HepG2 (cell line): Measurements from ENCODE around the gene SLC6A6. TPM values are rescaled to one million over a fixed set of nuclear protein-coding genes. Genes with fewer than 3 reads are reported as not detected.
A peak's percentile ranks its signal among the peaks of the same experiment; 100 is the strongest.

ENCODE experiments used
- ARNTL ChIP-seq: sonication (generic); formaldehyde crosslinking; IDR thresholded peaks from 2 replicates; pipeline ENCODE4 v1.4.0; 2020; ENCODE audit warnings: mild to moderate bottlenecking, missing genetic modification reagents
- ATF1 ChIP-seq: IDR thresholded peaks from 2 replicates; pipeline ENCODE4 v1.6.1; 2016; ENCODE audit warnings: mild to moderate bottlenecking, control low read depth
- BCL3 ChIP-seq: sonication (generic); formaldehyde crosslinking; IDR thresholded peaks from 2 replicates; pipeline ENCODE4 v1.5.1; 2020; ENCODE audit warnings: mild to moderate bottlenecking, missing genetic modification reagents, moderate library complexity
- CEBPG ChIP-seq: IDR thresholded peaks from 2 replicates; pipeline ENCODE4 v1.6.1; 2016
- FOXP4 ChIP-seq: sonication (generic); formaldehyde crosslinking; IDR thresholded peaks from 2 replicates; pipeline ENCODE4 v1.4.0; 2020; ENCODE audit warnings: missing genetic modification reagents
- HDAC1 ChIP-seq: sonication (generic); formaldehyde crosslinking; IDR thresholded peaks from 2 replicates; pipeline ENCODE4 v1.5.1; 2020; ENCODE audit warnings: mild to moderate bottlenecking, missing genetic modification reagents
- KLF6 ChIP-seq: IDR thresholded peaks from 2 replicates; pipeline ENCODE4 v1.8.0; 2016; ENCODE audit warnings: missing biosample characterization, missing genetic modification reagents
- MAFG ChIP-seq: sonication (generic); formaldehyde crosslinking; IDR thresholded peaks from 2 replicates; pipeline ENCODE4 v1.5.1; 2020; ENCODE audit warnings: mild to moderate bottlenecking, missing genetic modification reagents
- MAZ ChIP-seq, 2 experiments: sonication (generic) in 1 of 2; formaldehyde crosslinking in 1 of 2; IDR thresholded peaks; 2 replicates each; pipeline versions ENCODE4 v1.5.0 to v1.6.1; 2012 to 2020; ENCODE audit warnings: low read depth in 2 of 2, mild to moderate bottlenecking in 2 of 2, borderline replicate concordance in 1 of 2, improper control_type of control experiment in 1 of 2, low read length in 1 of 2, missing genetic modification reagents in 1 of 2, moderate library complexity in 1 of 2
- NBN ChIP-seq: fragments of 450-650 bp; conservative IDR thresholded peaks from 2 replicates; pipeline ENCODE4 v1.6.1; 2017
- NFKBIZ ChIP-seq: IDR thresholded peaks from 2 replicates; pipeline ENCODE4 v1.6.1; 2018; ENCODE audit warnings: missing genetic modification reagents, missing compliant biosample characterization
- NR2F2 ChIP-seq: IDR thresholded peaks from 2 replicates; pipeline ENCODE4 v1.6.1; 2012; ENCODE audit warnings: low read depth, inconsistent platforms, borderline replicate concordance
- RBFOX2 ChIP-seq: fragments of 200-400 bp; formaldehyde crosslinking; IDR thresholded peaks from 2 replicates; pipeline ENCODE4 v1.6.1; 2017; ENCODE audit warnings: low read depth, mild to moderate bottlenecking, low read length
- SMARCC2 ChIP-seq: fragments of 450-650 bp; IDR thresholded peaks from 2 replicates; pipeline ENCODE4 v1.6.1; 2017; ENCODE audit warnings: antibody characterized with exemption, mild to moderate bottlenecking
- SMC3 ChIP-seq: IDR thresholded peaks from 2 replicates; pipeline ENCODE4 v1.6.1; 2011; ENCODE audit warnings: low read length, improper control_type of control experiment
- SP140L ChIP-seq: sonication (generic); formaldehyde crosslinking; IDR thresholded peaks from 2 replicates; pipeline ENCODE4 v1.4.0; 2020; ENCODE audit warnings: missing genetic modification reagents, borderline replicate concordance
- TCF7 ChIP-seq: sonication (generic); IDR thresholded peaks from 2 replicates; pipeline ENCODE4 v1.6.1; 2016; ENCODE audit warnings: antibody characterized with exemption, low read depth
- UBTF ChIP-seq: sonication (generic); formaldehyde crosslinking; IDR thresholded peaks from 2 replicates; pipeline ENCODE4 v1.4.0; 2020; ENCODE audit warnings: mild to moderate bottlenecking, missing genetic modification reagents
- ZNF12 ChIP-seq: sonication (generic); formaldehyde crosslinking; IDR thresholded peaks from 2 replicates; pipeline ENCODE4 v1.5.0; 2020; ENCODE audit warnings: missing genetic modification reagents
- ZNF205 ChIP-seq: IDR thresholded peaks from 2 replicates; pipeline ENCODE4 v1.6.1; 2018; ENCODE audit warnings: missing biosample characterization, missing genetic modification reagents
- ZNF234 ChIP-seq: sonication (generic); formaldehyde crosslinking; conservative IDR thresholded peaks from 2 replicates; pipeline ENCODE4 v1.5.1; 2020; ENCODE audit warnings: mild to moderate bottlenecking, missing genetic modification reagents
- ZNF383 ChIP-seq: sonication (generic); formaldehyde crosslinking; IDR thresholded peaks from 2 replicates; pipeline ENCODE4 v1.4.0; 2020; ENCODE audit warnings: missing genetic modification reagents, mild to moderate bottlenecking, borderline replicate concordance
- ZNF451 ChIP-seq: sonication (generic); formaldehyde crosslinking; IDR thresholded peaks from 2 replicates; pipeline ENCODE4 v1.5.0; 2020; ENCODE audit warnings: mild to moderate bottlenecking, missing genetic modification reagents
- ZNF576 ChIP-seq: sonication (generic); formaldehyde crosslinking; IDR thresholded peaks from 2 replicates; pipeline ENCODE4 v1.4.0; 2020; ENCODE audit warnings: mild to moderate bottlenecking, missing genetic modification reagents
- ZNF75D ChIP-seq: sonication (generic); formaldehyde crosslinking; IDR thresholded peaks from 2 replicates; pipeline ENCODE4 v1.8.1; 2023; ENCODE audit warnings: missing genetic modification reagents, mild to moderate bottlenecking, borderline replicate concordance
- ZNF773 ChIP-seq: sonication (generic); formaldehyde crosslinking; IDR thresholded peaks from 2 replicates; pipeline ENCODE4 v1.4.0; 2020; ENCODE audit warnings: missing genetic modification reagents, borderline replicate concordance
- ZNF83 ChIP-seq: sonication (generic); formaldehyde crosslinking; IDR thresholded peaks from 2 replicates; pipeline ENCODE4 v1.4.0; 2020; ENCODE audit warnings: missing genetic modification reagents, mild to moderate bottlenecking, borderline replicate concordance
- polyA plus RNA-seq, 8 experiments: library from polyadenylated mRNA; depleted of rRNA in 3 of 8; stranded (reverse) in 7 of 8; unstranded in 1 of 8; fragments of >200 nt; fragmentation: Illumina TruSeq in 4 of 8; extraction: Trizol in 4 of 8; gene quantifications; 2 replicates each; pipeline versions ENCODE4 v1.2.1 to v1.2.3, GENCODE V29; 2011 to 2016; ENCODE audit warnings: low read depth in 4 of 8, missing spikeins in 1 of 8, mixed read lengths in 1 of 8; ENCODE audit not compliant: insufficient read depth in 1 of 8
- total RNA-seq, 5 experiments: library from RNA; depleted of rRNA; stranded (reverse); fragments of >200 nt; fragmentation: Illumina TruSeq; extraction: Trizol; gene quantifications; 2 replicates each; pipeline ENCODE4 v1.2.3, GENCODE V29; 2016; ENCODE audit warnings: low read depth in 1 of 5

The SLC6A6 gene
- total and polyA plus RNA-seq, 2 of the 13 experiments (the other 11 are each of a cell fraction or from before 2014, with no cell fraction given) = 14.1 to 20.7 TPM

DNA sequence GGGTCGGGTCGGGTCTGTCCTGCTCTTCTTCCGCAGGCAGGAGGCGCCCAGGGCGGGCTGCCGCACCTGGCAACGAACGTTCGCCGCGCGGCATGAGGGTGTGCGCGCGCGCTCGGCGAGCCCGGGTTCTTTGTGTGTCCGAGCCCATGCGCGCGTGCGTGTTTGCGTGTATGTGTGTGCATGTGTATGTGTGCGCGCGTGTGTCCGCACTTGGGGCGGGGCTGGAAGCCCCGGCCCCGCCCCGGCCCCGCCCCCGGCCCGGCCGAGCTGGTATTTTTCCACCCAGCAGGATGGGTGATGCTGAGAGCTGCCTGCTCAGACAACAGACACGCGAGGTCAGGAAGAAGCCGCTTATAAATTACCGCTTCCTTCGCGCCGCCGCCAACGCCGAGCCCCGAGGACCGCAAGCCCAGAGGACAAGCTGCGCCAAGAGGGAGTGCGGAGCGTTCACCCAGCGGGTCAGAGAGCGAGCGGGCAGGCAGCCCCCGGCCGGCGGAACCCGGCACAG is at the start of gene SLC6A6 (continued):
- peak; percentile 52; the same call in 1 of the 2 replicates for TF ChIP-seq FOXP4 (CRISPR knock-in tag)
- no peak for TF ChIP-seq NBN
- TF ChIP-seq SMARCC2 = no peak
- TF ChIP-seq NR2F2 = no peak
- 0 out of 2 replicates have a peak, but pooled peaks have one; percentile 5 for TF ChIP-seq CEBPG (CRISPR knock-in tag)
- TF ChIP-seq ATF1 = no peak
- TF ChIP-seq SP140L (CRISPR knock-in tag) = no peak
- TF ChIP-seq ZNF773 = no peak; the same call in 1 of the 2 replicates
- no peak for TF ChIP-seq BCL3 (CRISPR knock-in tag)
- TF ChIP-seq ZNF205 = peak; percentile 51
- TF ChIP-seq SMC3 = peak; percentile 4; the same call in 1 of the 2 replicates
- TF ChIP-seq ZNF12 (CRISPR knock-in tag) = no peak
- no peak for TF ChIP-seq ZNF451 (CRISPR knock-in tag)
- TF ChIP-seq HDAC1 (CRISPR knock-in tag) = no peak; the same call in 1 of the 2 replicates
- no peak for TF ChIP-seq ZNF234
- no peak for TF ChIP-seq KLF6
- TF ChIP-seq TCF7 = no peak
- peak; percentile 85 for TF ChIP-seq RBFOX2
- TF ChIP-seq ARNTL (CRISPR knock-in tag) = no peak
- TF ChIP-seq MAZ (IDR thresholded peaks at IDR 0.05; ENCODE audit: borderline replicate concordance, low read depth, low read length) = 0 out of 2 replicates have a peak, but pooled peaks have one; percentile 35
- peak; percentile 67; the same call in 1 of the 2 replicates for TF ChIP-seq MAZ (CRISPR knock-in tag; IDR thresholded peaks at IDR 0.05; ENCODE audit: low read depth)
- no peak for TF ChIP-seq MAFG (CRISPR knock-in tag)
- TF ChIP-seq NFKBIZ (CRISPR knock-in tag) = no peak
- peak; percentile 86 for TF ChIP-seq UBTF (CRISPR knock-in tag)
- no peak for TF ChIP-seq ZNF75D (CRISPR knock-in tag)
- TF ChIP-seq ZNF83 (CRISPR knock-in tag) = no peak
- no peak for TF ChIP-seq ZNF576 (CRISPR knock-in tag)
- no peak for TF ChIP-seq ZNF383 (CRISPR knock-in tag)
